ENCODE measurements around the gene JAM3. TPM values are rescaled to one million over a fixed set of nuclear protein-coding genes. Genes with fewer than 3 reads are reported as not detected.

Gene JAM3
- total RNA-seq, 1 experiment from 2014 or later = 36.5 TPM

GRCh38 chr11:134074346-134074745, 5.5 kb downstream of the JAM3 start:
- no CpG with 5 or more reads among the region's 4 CpGs for WGBS (ENCODE audit: extremely low coverage, insufficient read length, low lambda C conversion rate)
- H3K4me3 Mint-ChIP-seq = no peak overlapping the region
- H3K79me1 ChIP-seq (ENCODE audit: insufficient read depth, low read depth, low read length, poor library complexity, severe bottlenecking) = peaks cover 4% of the 10 kb centered on the region
- H2BK12ac ChIP-seq (ENCODE audit: insufficient read length, low read depth, low read length) = no peak overlapping the region
- no peak overlapping the region for H3K14ac ChIP-seq (ENCODE audit: insufficient read depth, low read length)
- H3T11ph ChIP-seq (ENCODE audit: low read length) = no peak overlapping the region
- H3K9me3 Mint-ChIP-seq = peaks cover 0 to 6% of the 10 kb centered on the region in 2 experiments; a peak in 2 of 5 replicates
- H3K18ac ChIP-seq (ENCODE audit: insufficient read length, low read depth, low read length) = no peak overlapping the region
- H2BK15ac ChIP-seq (ENCODE audit: low read depth, low read length) = no peak overlapping the region
- no peaks in the 10 kb centered on the region; the same call in 1 of the 2 replicates for H3K27me3 ChIP-seq (ENCODE audit: insufficient read depth, low read length)
- H3K23me2 ChIP-seq (ENCODE audit: insufficient read length, low read depth, low read length, poor library complexity, severe bottlenecking) = no peaks in the 10 kb centered on the region
- H3K9ac ChIP-seq (ENCODE audit: extremely low read depth, insufficient read length, low read length) = no peak overlapping the region
- no peak overlapping the region for H4K8ac ChIP-seq (replicated peaks; ENCODE audit: insufficient read length, low read depth, low read length)
- no peak overlapping the region; a peak in 1 of 7 replicates for H3K27ac Mint-ChIP-seq
- H2BK120ac ChIP-seq (ENCODE audit: low read depth, low read length, poor library complexity, severe bottlenecking) = no peak overlapping the region
- H3K9me3 ChIP-seq (ENCODE audit: control insufficient read depth, low read depth, low read length) = no peaks in the 10 kb centered on the region
- H3K56ac ChIP-seq (ENCODE audit: insufficient read length, low read depth, low read length) = no peak overlapping the region
- no peaks in the 10 kb centered on the region; the same call in 1 of the 2 replicates for H3K4me1 ChIP-seq (ENCODE audit: insufficient read depth, low read length)
- H3K4me2 ChIP-seq (ENCODE audit: insufficient read depth, insufficient read length, low read length) = no peak overlapping the region
- DNase-seq = no peak
- no peak for TF ChIP-seq CTCF (conservative IDR thresholded peaks at IDR 0.05)
- H4K91ac ChIP-seq (ENCODE audit: insufficient read length, low read depth, low read length) = no peak overlapping the region
- H3K4me1 Mint-ChIP-seq = peaks cover 14 to 25% of the 10 kb centered on the region in 2 experiments
- H4K5ac ChIP-seq (ENCODE audit: insufficient read length, low read depth, low read length) = no peak overlapping the region
- no peak overlapping the region for H3K23ac ChIP-seq (ENCODE audit: insufficient read length, low read depth, low read length)
- no peak overlapping the region for H2AK5ac ChIP-seq (ENCODE audit: insufficient read length, low read length)
- H3K27ac ChIP-seq (ENCODE audit: insufficient read length, low read depth, low read length) = no peak overlapping the region
- H4K20me1 ChIP-seq (ENCODE audit: control insufficient read depth, insufficient read depth, insufficient read length) = no peaks in the 10 kb centered on the region
- H3K4ac ChIP-seq (ENCODE audit: low read depth, low read length) = no peak overlapping the region
- H3K79me2 ChIP-seq (ENCODE audit: insufficient read depth, low read length) = peaks cover 3% of the 10 kb centered on the region; the same call in 1 of the 2 replicates
- no peak overlapping the region for H2BK5ac ChIP-seq (ENCODE audit: insufficient read length, low read length)
- peaks cover 11% of the 10 kb centered on the region for H3K27me3 Mint-ChIP-seq (ENCODE audit: low read depth)
- no peak overlapping the region for H2AFZ ChIP-seq (ENCODE audit: low read length)
- H2BK20ac ChIP-seq (ENCODE audit: low read depth, low read length, poor library complexity, severe bottlenecking) = no peak overlapping the region
- peaks cover 3 to 11% (median 11%) of the 10 kb centered on the region in 3 experiments; a peak in 6 of 7 replicates for H3K36me3 Mint-ChIP-seq (ENCODE audit: insufficient read depth in 1 of 3, low read depth in 3 of 3)

Measured in H9 (cell line).